Tibial nerve (tissue), 4 donors: ENCODE data around the gene SPATA46. TPM values are rescaled to one million over a fixed set of nuclear protein-coding genes. Genes with fewer than 3 reads are reported as not detected.

Source experiments
- DNase-seq, 2 donors: peaks; one replicate each; pipeline ENCODE4 v3.0.0-alpha.2; 2019; ENCODE audit warnings: low spot score in 2 of 2
- H3K27ac ChIP-seq, 4 donors: fragments of 200-600 bp; sonication (generic) in 3 of 4; one replicate each; pipeline ENCODE4 v1.5.1; 2017 to 2019; ENCODE audit warnings: mild to moderate bottlenecking in 1 of 4
- H3K27me3 ChIP-seq, 2 donors: fragments of 200-600 bp; sonication (generic) in 1 of 2; one replicate each; pipeline versions ENCODE4 v1.5.1 to v1.6.0; 2017 to 2019
- H3K36me3 ChIP-seq, 3 donors: fragments of 200-600 bp; sonication (generic); one replicate each; pipeline ENCODE4 v1.5.1; 2018 to 2019
- H3K4me1 ChIP-seq, 4 donors: fragments of 200-600 bp; sonication (generic) in 3 of 4; one replicate each; pipeline ENCODE4 v1.5.1; 2017 to 2019
- H3K4me3 ChIP-seq, 4 donors: fragments of 200-600 bp; sonication (generic) in 3 of 4; one replicate each; pipeline ENCODE4 v1.5.1; 2017 to 2019; ENCODE audit warnings: mild to moderate bottlenecking in 1 of 4, moderate library complexity in 1 of 4
- H3K9me3 ChIP-seq, 4 donors: fragments of 200-600 bp; sonication (generic) in 3 of 4; one replicate each; pipeline ENCODE4 v1.5.1; 2017 to 2019
- EP300 ChIP-seq, 2 donors: sonication (generic); formaldehyde crosslinking; IDR thresholded peaks; one replicate each; pipeline ENCODE4 v1.6.1; 2017; ENCODE audit warnings: antibody characterized with exemption in 2 of 2, mild to moderate bottlenecking in 1 of 2
- POLR2A ChIP-seq, 2 donors: fragments of 450-650 bp; IDR thresholded peaks; one replicate each; pipeline ENCODE4 v1.6.1; 2017; ENCODE audit warnings: antibody characterized with exemption in 2 of 2, mild to moderate bottlenecking in 2 of 2, moderate library complexity in 2 of 2
- WGBS, 2 donors: methylation state at CpG; one replicate each; pipeline ENCODE4 v1.1.5; 2018; 5-methylcytosine and 5-hydroxymethylcytosine counted together
- total RNA-seq, 4 donors: library from RNA; depleted of rRNA; stranded (reverse); fragments of >200 nt; gene quantifications; one replicate each; pipeline ENCODE4 v1.1.0, GENCODE V29; 2016
- TF ChIP-seq, protein P1 (sequence below), 5 experiments: fragments of 200-600 bp in 3 of 5; fragments of 450-650 bp in 2 of 5; sonication (generic) in 3 of 5; IDR thresholded peaks; one replicate each; pipeline ENCODE4 v1.5.1; 2016 to 2019; ENCODE audit warnings: antibody characterized with exemption in 5 of 5, mild to moderate bottlenecking in 3 of 5, moderate library complexity in 2 of 5

Gene SPATA46
- total RNA-seq, 4 donors from 2014 or later, result not detected

DNA sequence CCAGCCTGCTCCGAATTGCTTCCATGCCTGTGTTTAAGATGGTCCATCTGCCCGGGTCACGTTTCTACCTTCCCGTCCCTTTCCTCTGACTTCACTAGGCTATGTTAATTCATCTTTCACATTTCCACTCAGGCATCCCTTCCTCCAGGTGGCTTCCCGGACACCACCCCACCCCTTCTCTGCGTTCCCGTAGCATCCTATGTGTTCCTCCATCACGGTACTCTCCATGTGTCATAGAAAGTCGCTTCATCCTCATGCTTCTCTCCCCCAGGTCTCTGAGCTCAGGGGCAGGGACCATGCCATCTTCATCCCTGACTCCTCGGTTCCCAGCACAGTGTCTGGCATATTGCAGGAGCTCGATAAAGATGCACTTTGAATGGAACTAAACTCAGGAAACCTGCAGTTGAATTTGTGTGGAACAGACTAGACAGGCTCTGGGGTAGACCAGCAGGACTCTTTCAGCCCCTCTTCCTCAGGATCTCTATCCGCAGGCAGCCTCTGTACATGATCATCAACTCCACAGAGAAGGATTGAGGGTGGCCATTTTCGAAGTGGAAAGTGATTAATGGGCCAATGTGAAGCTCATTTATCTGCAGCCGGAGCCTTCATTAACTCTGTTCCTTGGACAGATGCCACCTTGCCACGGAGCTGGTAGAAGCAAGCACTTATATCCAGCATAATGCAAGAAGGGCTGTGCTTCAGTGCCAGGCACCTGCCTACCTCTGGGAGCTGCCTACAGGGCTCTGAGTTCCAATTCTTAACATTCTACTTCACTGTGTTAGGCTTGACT is 13.9 kb upstream of the SPATA46 start:
- H3K9me3 ChIP-seq, result no peaks in the 10 kb centered on the region
- no peak for DNase-seq

DNA sequence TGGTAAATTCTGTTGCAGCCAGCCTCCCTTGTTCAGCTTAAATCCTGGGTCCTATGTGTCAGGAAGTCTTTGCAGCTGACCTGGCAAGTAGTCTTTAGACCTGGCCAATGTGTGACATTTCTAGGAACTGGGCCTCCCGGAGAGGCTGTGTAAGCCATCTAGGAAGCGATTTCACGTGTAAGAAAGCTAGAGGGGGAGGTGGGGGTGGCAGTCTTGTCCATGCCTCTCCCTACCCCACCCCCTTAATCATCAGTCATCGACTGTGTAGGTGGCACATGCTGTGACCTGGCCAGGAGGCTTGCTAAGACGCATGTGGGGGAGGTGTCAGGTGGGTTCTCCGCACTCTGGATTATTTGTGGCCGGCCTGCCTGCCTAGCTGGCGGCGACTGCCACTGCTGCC is 13.3 kb upstream of the SPATA46 start:
- no peak for DNase-seq
- no peak overlapping the region for H3K4me3 ChIP-seq
- H3K27me3 ChIP-seq, result no peaks in the 10 kb centered on the region
- no peak for TF ChIP-seq POLR2A (IDR thresholded peaks at IDR 0.05)
- TF ChIP-seq, protein P1, sequence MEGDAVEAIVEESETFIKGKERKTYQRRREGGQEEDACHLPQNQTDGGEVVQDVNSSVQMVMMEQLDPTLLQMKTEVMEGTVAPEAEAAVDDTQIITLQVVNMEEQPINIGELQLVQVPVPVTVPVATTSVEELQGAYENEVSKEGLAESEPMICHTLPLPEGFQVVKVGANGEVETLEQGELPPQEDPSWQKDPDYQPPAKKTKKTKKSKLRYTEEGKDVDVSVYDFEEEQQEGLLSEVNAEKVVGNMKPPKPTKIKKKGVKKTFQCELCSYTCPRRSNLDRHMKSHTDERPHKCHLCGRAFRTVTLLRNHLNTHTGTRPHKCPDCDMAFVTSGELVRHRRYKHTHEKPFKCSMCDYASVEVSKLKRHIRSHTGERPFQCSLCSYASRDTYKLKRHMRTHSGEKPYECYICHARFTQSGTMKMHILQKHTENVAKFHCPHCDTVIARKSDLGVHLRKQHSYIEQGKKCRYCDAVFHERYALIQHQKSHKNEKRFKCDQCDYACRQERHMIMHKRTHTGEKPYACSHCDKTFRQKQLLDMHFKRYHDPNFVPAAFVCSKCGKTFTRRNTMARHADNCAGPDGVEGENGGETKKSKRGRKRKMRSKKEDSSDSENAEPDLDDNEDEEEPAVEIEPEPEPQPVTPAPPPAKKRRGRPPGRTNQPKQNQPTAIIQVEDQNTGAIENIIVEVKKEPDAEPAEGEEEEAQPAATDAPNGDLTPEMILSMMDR (IDR thresholded peaks at IDR 0.05), result no peak
- TF ChIP-seq EP300 (IDR thresholded peaks at IDR 0.05), result no peak
- H3K27ac ChIP-seq, result no peak overlapping the region
- H3K4me1 ChIP-seq, result peaks cover 0 to 28% (median 0%) of the 10 kb centered on the region in 4 donors
- H3K9me3 ChIP-seq, result no peaks in the 10 kb centered on the region
- WGBS, 2 donors, result 76 to 95% methylated on average over 7 to 9 of the region's 9 CpGs
- H3K36me3 ChIP-seq, result peaks cover 0 to 5% (median 0%) of the 10 kb centered on the region in 3 donors

More for the DNA sequence above, 13.9 kb upstream of the SPATA46 start:
- TF ChIP-seq POLR2A (IDR thresholded peaks at IDR 0.05) (no peak), EP300 (IDR thresholded peaks at IDR 0.05) (no peak)
- TF ChIP-seq, protein P1 (IDR thresholded peaks at IDR 0.05), result no peak
- Histone ChIP-seq H3K27ac (no peak overlapping the region), H3K4me1 (peaks cover 0 to 28% (median 0%) of the 10 kb centered on the region in 4 donors), H3K4me3 (no peak overlapping the region), H3K27me3 (no peaks in the 10 kb centered on the region), H3K36me3 (no peaks in the 10 kb centered on the region)
- 80 to 81% methylated on average over 15 of the region's 15 CpGs for WGBS, 2 donors

DNA sequence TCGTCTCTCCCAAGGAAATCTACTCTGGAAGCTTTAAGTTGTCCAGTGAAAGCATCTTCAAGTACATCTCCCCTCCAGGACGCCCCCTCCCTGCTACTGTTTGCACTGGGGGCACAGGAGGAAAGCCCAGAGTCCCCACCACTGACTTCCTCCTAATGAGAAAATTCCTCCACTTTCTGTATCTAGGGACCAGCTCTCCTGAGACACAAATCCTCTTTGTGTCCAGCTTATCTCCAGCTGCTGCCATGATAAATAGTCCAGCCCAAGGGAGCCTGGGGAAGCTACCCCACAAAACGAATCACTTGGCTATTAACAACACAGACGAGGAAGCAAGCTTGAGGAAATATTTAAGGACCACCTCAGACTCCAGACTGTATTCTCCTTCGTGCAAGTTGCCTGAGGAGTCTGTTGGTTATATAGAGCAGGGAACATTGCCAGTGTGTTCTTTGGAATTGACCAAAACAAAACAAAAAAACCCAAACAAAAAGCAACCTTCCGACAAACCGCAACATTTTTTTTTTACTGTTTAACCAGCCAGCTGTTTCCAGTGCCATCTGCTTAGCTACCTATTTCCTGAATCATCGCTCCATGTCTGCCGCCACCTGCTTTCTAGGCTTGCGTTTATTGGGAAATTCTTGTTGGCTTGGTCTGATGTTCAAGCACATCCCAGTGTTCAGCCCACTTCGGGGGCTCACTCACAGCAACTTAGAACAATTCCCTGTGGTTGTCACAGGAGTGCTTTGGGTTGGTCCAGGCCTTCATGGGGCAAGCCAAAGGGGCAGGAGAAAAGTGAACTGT is 12.6 kb upstream of the SPATA46 start:
- WGBS, 2 donors, result 50 to 54% methylated on average over 11 of the region's 11 CpGs
- no peak overlapping the region for H3K4me3 ChIP-seq

DNA sequence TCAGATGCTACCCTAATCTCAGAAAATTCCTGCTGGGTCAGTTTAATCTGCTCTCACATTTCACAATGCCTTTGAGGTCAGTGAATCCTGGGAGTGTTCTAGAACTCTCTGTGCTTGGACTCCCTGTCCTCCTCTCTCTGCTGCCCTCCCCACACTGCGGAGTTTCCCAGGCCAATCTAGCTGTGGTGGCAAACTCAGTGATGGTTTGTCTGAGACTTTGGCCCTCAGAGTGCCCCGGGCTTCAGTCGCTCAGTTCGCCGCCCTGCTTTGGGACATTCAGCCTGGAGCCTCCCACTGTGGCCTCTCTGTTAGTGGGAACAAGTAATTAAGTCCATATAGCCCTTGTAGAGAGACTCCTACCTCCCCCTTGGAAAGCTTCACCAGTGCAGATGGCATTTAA is 12.0 kb upstream of the SPATA46 start:
- Histone ChIP-seq H3K9me3 (no peaks in the 10 kb centered on the region), H3K27ac (peak overlapping the region in 1 of 4 donors; percentile 46), H3K36me3 (peaks cover 0 to 10% (median 0%) of the 10 kb centered on the region in 3 donors), H3K4me3 (no peak overlapping the region), H3K4me1 (peaks cover 0 to 28% (median 0%) of the 10 kb centered on the region in 4 donors), H3K27me3 (no peaks in the 10 kb centered on the region)
- WGBS, 2 donors, result 82% methylated on average over 5 of the region's 5 CpGs
- TF ChIP-seq, protein P1 (IDR thresholded peaks at IDR 0.05), result no peak
- TF ChIP-seq POLR2A (IDR thresholded peaks at IDR 0.05), result no peak
- peak in 1 of 2 donors; percentile 48 for TF ChIP-seq EP300 (IDR thresholded peaks at IDR 0.05)
- no peak for DNase-seq

More for the DNA sequence above, 12.6 kb upstream of the SPATA46 start:
- DNase-seq, result no peak
- H3K27ac ChIP-seq, result peak overlapping the region in 1 of 4 donors; percentile 46
- H3K27me3 ChIP-seq, result no peaks in the 10 kb centered on the region
- no peak for TF ChIP-seq EP300 (IDR thresholded peaks at IDR 0.05)
- TF ChIP-seq, protein P1 (IDR thresholded peaks at IDR 0.05), result no peak
- TF ChIP-seq POLR2A (IDR thresholded peaks at IDR 0.05), result no peak
- H3K9me3 ChIP-seq, result no peaks in the 10 kb centered on the region
- H3K36me3 ChIP-seq, result peaks cover 0 to 5% (median 0%) of the 10 kb centered on the region in 3 donors
- peaks cover 0 to 28% (median 0%) of the 10 kb centered on the region in 4 donors for H3K4me1 ChIP-seq
